Activated T-helper 1 cell treated with anti-CD3 and anti-CD28 coated beads, Interleukin-12 subunit alpha, Interleukin-12 subunit beta, Interleukin-2, Interleukin-4 antibody, amounts not matched to agents 30 ng/mL and 10 ng/mL and 1 ng/mL, durations not matched to agents 14 hours and 24 hours and 36 hours (primary cell): Measurements from ENCODE around the gene CCNE1. TPM values are rescaled to one million over a fixed set of nuclear protein-coding genes. Genes with fewer than 3 reads are reported as not detected.
A peak's percentile ranks its signal among the peaks of the same experiment; 100 is the strongest.
"Not testable (repeated sequence)": the region's sequence is repeated elsewhere in the genome, so short reads cannot be mapped to it uniquely, and the experiment has no call there.

Experiments
- DNase-seq: peaks from one replicate; pipeline ENCODE4 v3.0.0; 2021; ENCODE audit warnings: low spot score
- H3K27ac Mint-ChIP-seq: one replicate; pipeline ENCODE4 v1.8.0; 2021; ENCODE audit warnings: mild to moderate bottlenecking, mixed read lengths
- H3K27me3 Mint-ChIP-seq: one replicate; pipeline ENCODE4 v1.8.0; 2022; ENCODE audit warnings: mild to moderate bottlenecking, moderate library complexity, mixed read lengths; ENCODE audit not compliant: insufficient read depth
- H3K36me3 Mint-ChIP-seq: one replicate; pipeline ENCODE4 v1.8.0; 2021; ENCODE audit warnings: low read depth, mixed read lengths
- H3K4me1 Mint-ChIP-seq: one replicate; pipeline ENCODE4 v1.8.0; 2021; ENCODE audit warnings: low read depth, mixed read lengths
- H3K4me3 Mint-ChIP-seq: one replicate; pipeline ENCODE4 v1.8.0; 2021; ENCODE audit warnings: mild to moderate bottlenecking, moderate library complexity, mixed read lengths
- H3K9me3 Mint-ChIP-seq: one replicate; pipeline ENCODE4 v1.8.0; 2021; ENCODE audit warnings: mixed read lengths
- intact Hi-C: fragments of 100-400 bp; cut with micrococcal nuclease; formaldehyde crosslinking; loops from one replicate; pipeline ENCODE4 v1.15.1; 2024
- total RNA-seq: library from RNA; stranded (reverse); gene quantifications from 2 replicates; pipeline ENCODE4 v1.2.3, GENCODE V29; 2022

Gene CCNE1
- total RNA-seq, 1 donor from 2014 or later, result 58.4 TPM

GRCh38 chr19:29810504-29810871, 1.3 kb upstream of the CCNE1 start:
- intact Hi-C loops, result loop anchor here (2.0 kb wide), 1 partner anchor 204 kb away; the partner anchor contains the start of gene POP4
- no peak for DNase-seq
- H3K4me1 Mint-ChIP-seq, result peaks cover 36% of the 10 kb centered on the region
- H3K27ac Mint-ChIP-seq, result peak overlapping the region; percentile 92
- peak overlapping the region; percentile 86 for H3K4me3 Mint-ChIP-seq
- H3K36me3 Mint-ChIP-seq, result peaks cover 24% of the 10 kb centered on the region
- no peaks in the 10 kb centered on the region for H3K9me3 Mint-ChIP-seq
- H3K27me3 Mint-ChIP-seq, result no peaks in the 10 kb centered on the region

GRCh38 chr19:29812080-29812880, 489 bp downstream of the CCNE1 start:
- Mint-ChIP-seq H3K27me3 (no peaks in the 10 kb centered on the region), H3K9me3 (no peaks in the 10 kb centered on the region), H3K27ac (peak overlapping the region; percentile 91), H3K4me1 (peaks cover 47% of the 10 kb centered on the region), H3K4me3 (peak overlapping the region; percentile 97), H3K36me3 (peaks cover 30% of the 10 kb centered on the region)
- no peak for DNase-seq
- intact Hi-C loops, result no loop called here

DNA sequence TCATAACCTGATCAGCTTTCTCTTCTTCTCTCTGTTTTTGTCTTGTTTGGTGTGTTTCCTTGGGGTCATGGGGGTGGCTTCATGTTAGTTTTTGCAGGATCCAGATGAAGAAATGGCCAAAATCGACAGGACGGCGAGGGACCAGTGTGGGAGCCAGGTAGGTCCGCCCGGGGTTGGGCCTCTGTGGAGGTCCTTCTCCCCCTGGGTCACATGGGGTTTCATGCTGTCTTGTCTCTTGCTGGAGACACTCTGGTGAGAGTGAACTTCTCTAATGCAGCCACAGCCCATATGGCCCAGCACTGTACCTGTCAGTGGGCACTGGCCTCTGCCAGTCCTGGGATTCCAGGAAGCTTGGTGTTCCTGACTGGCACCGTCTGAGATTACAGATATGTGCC, 1.1 kb downstream of the CCNE1 start:
- Mint-ChIP-seq H3K9me3 (no peaks in the 10 kb centered on the region), H3K4me3 (peak overlapping the region; percentile 97), H3K4me1 (peaks cover 50% of the 10 kb centered on the region), H3K27me3 (no peaks in the 10 kb centered on the region), H3K27ac (peak overlapping the region; percentile 91), H3K36me3 (peaks cover 32% of the 10 kb centered on the region)
- intact Hi-C loops, result no loop called here
- DNase-seq, result no peak

GRCh38 chr19:29813642-29814041, 1.9 kb downstream of the CCNE1 start:
- peaks cover 32% of the 10 kb centered on the region for H3K36me3 Mint-ChIP-seq
- H3K9me3 Mint-ChIP-seq, result no peaks in the 10 kb centered on the region
- H3K27me3 Mint-ChIP-seq, result no peaks in the 10 kb centered on the region
- H3K4me3 Mint-ChIP-seq, result peak overlapping the region; percentile 97
- no peak for DNase-seq
- intact Hi-C loops, result no loop called here
- peaks cover 50% of the 10 kb centered on the region for H3K4me1 Mint-ChIP-seq
- peak overlapping the region; percentile 66 for H3K27ac Mint-ChIP-seq

GRCh38 chr19:29815231-29815630, 3.4 kb downstream of the CCNE1 start:
- H3K27ac Mint-ChIP-seq, result peak overlapping the region; percentile 40
- peaks cover 37% of the 10 kb centered on the region for H3K36me3 Mint-ChIP-seq
- no peak for DNase-seq
- H3K4me3 Mint-ChIP-seq, result no peak overlapping the region
- H3K9me3 Mint-ChIP-seq, result no peaks in the 10 kb centered on the region
- H3K27me3 Mint-ChIP-seq, result no peaks in the 10 kb centered on the region
- H3K4me1 Mint-ChIP-seq, result peaks cover 50% of the 10 kb centered on the region
- intact Hi-C loops, result no loop called here

GRCh38 chr19:29817316-29817715, 5.5 kb downstream of the CCNE1 start:
- H3K4me3 Mint-ChIP-seq, result no peak overlapping the region
- no peaks in the 10 kb centered on the region for H3K27me3 Mint-ChIP-seq
- H3K4me1 Mint-ChIP-seq, result peaks cover 49% of the 10 kb centered on the region
- no peaks in the 10 kb centered on the region for H3K9me3 Mint-ChIP-seq
- peaks cover 53% of the 10 kb centered on the region for H3K36me3 Mint-ChIP-seq
- no peak for DNase-seq
- intact Hi-C loops, result no loop called here
- H3K27ac Mint-ChIP-seq, result no peak overlapping the region

GRCh38 chr19:29819300-29819699, 7.5 kb downstream of the CCNE1 start:
- intact Hi-C loops, result no loop called here
- H3K27me3 Mint-ChIP-seq, result no peaks in the 10 kb centered on the region
- peaks cover 50% of the 10 kb centered on the region for H3K36me3 Mint-ChIP-seq
- H3K4me3 Mint-ChIP-seq, result no peak overlapping the region
- H3K27ac Mint-ChIP-seq, result no peak overlapping the region
- peaks cover 32% of the 10 kb centered on the region for H3K4me1 Mint-ChIP-seq
- no peak for DNase-seq
- no peaks in the 10 kb centered on the region for H3K9me3 Mint-ChIP-seq

DNA sequence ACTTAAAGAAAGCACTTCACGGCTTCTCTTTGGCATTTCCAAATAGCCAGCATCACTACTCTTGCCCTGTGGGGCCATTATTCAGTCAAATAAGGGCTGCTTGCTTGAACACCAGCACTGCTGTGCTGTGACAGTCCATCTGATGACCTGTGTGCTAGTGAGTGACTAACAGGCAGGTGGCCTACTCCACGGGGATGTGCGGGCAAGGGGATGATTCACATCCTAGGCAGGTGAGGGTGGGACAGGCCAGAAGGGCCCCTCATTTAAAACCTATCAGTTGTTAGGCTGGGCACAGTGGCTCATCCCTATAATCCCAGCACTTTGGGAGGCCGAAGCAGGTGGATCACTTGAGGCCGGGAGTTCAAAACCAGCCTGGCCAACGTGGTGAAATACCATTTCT, 8.2 kb downstream of the CCNE1 start:
- no peaks in the 10 kb centered on the region for H3K9me3 Mint-ChIP-seq
- DNase-seq, result no peak

GRCh38 chr19:29823581-29824330, 12.0 kb downstream of the CCNE1 start:
- H3K27me3 Mint-ChIP-seq, result no peaks in the 10 kb centered on the region
- intact Hi-C loops, result no loop called here
- peak overlapping the region; percentile 63 for H3K27ac Mint-ChIP-seq
- H3K4me3 Mint-ChIP-seq, result no peak overlapping the region
- peaks cover 6% of the 10 kb centered on the region for H3K4me1 Mint-ChIP-seq
- H3K9me3 Mint-ChIP-seq, result no peaks in the 10 kb centered on the region
- DNase-seq, result no peak
- peaks cover 31% of the 10 kb centered on the region for H3K36me3 Mint-ChIP-seq

More for the DNA sequence above, 8.2 kb downstream of the CCNE1 start:
- peaks cover 25% of the 10 kb centered on the region for H3K4me1 Mint-ChIP-seq
- intact Hi-C loops, result no loop called here
- H3K27ac Mint-ChIP-seq, result no peak overlapping the region
- H3K27me3 Mint-ChIP-seq, result no peaks in the 10 kb centered on the region
- H3K4me3 Mint-ChIP-seq, result no peak overlapping the region
- H3K36me3 Mint-ChIP-seq, result peaks cover 43% of the 10 kb centered on the region

- H3K27ac Mint-ChIP-seq, H3K9me3 Mint-ChIP-seq, DNase-seq, intact Hi-C loops, H3K27me3 Mint-ChIP-seq, H3K4me3 Mint-ChIP-seq: not testable (repeated sequence)
- Mint-ChIP-seq H3K4me1 (peaks cover 12% of the 10 kb centered on the region), H3K36me3 (peaks cover 26% of the 10 kb centered on the region)
These were observed 13.5 kb downstream of the CCNE1 start for GRCh38 chr19:29825263-29825662.

- H3K36me3 Mint-ChIP-seq, result peaks cover 1% of the 10 kb centered on the region
- H3K27ac Mint-ChIP-seq, result peak overlapping the region; percentile 94
- peak; percentile 76 for DNase-seq
- H3K27me3 Mint-ChIP-seq, result no peaks in the 10 kb centered on the region
- no peaks in the 10 kb centered on the region for H3K9me3 Mint-ChIP-seq
- intact Hi-C loops, result loop anchor here (1.0 to 10.0 kb wide), 6 partner anchors 14 to 1514 kb away; partner anchors contain the start of genes CCNE1, TSHZ3 and UQCRFS1
- peaks cover 50% of the 10 kb centered on the region for H3K4me1 Mint-ChIP-seq
- peak overlapping the region; percentile 71 for H3K4me3 Mint-ChIP-seq
These were observed 19.3 kb downstream of the CCNE1 start for GRCh38 chr19:29831041-29831548.

DNA sequence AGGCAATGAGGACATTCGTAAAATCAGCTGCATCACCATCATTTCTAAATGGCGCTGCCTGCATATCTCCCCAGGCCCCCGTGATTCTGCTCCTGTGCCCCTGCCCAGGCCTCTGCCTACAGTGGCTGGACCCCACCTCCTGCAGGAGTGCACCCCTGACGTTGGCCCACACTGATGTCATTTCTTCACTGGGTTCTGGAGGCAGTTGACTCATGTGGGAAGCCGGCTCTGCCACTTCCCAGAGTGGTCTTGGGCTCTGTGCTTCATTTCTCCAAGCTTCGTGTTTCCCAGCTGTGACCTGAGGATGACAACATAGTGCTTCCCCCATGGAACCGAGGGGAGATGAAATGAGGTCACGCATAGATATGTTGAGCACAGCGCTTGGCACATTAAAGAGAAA, 19.9 kb downstream of the CCNE1 start:
- DNase-seq, result no peak
- Mint-ChIP-seq H3K27ac (peak overlapping the region; percentile 94), H3K4me1 (peaks cover 56% of the 10 kb centered on the region), H3K9me3 (no peaks in the 10 kb centered on the region), H3K36me3 (peaks cover 1% of the 10 kb centered on the region), H3K27me3 (no peaks in the 10 kb centered on the region), H3K4me3 (peak overlapping the region; percentile 71)
- intact Hi-C loops, result loop anchor here (1.0 to 10.0 kb wide), 6 partner anchors 13 to 1513 kb away; partner anchors contain the start of genes CCNE1, TSHZ3 and UQCRFS1

GRCh38 chr19:29832801-29833200, 21.0 kb downstream of the CCNE1 start:
- H3K27ac Mint-ChIP-seq, result no peak overlapping the region

More at GRCh38 chr19:29832801-29833200, 21.0 kb downstream of the CCNE1 start:
- no peak overlapping the region for H3K4me3 Mint-ChIP-seq
- no peaks in the 10 kb centered on the region for H3K27me3 Mint-ChIP-seq
- H3K4me1 Mint-ChIP-seq, result peaks cover 67% of the 10 kb centered on the region
- intact Hi-C loops, result loop anchor here (10.0 kb wide), 3 partner anchors 248 to 1512 kb away; partner anchors contain the start of genes TSHZ3 and UQCRFS1
- H3K9me3 Mint-ChIP-seq, result no peaks in the 10 kb centered on the region
- DNase-seq, result no peak
- peaks cover 1% of the 10 kb centered on the region for H3K36me3 Mint-ChIP-seq
